ENCODE results near the gene FGF18. TPM values are rescaled to one million over a fixed set of nuclear protein-coding genes. Genes with fewer than 3 reads are reported as not detected.
"Not testable (repeated sequence)": the region's sequence is repeated elsewhere in the genome, so short reads cannot be mapped to it uniquely, and the experiment has no call there.

FGF18 gene
- total RNA-seq, 2 experiments from 2014 or later = 0.31 to 0.33 TPM

- peaks cover 57% of the 10 kb centered on the region for H3K4me1 Mint-ChIP-seq (ENCODE audit: low read depth)
- Histone ChIP-seq H3K9me3 (ENCODE audit: control insufficient read depth in 1 of 2, insufficient read depth in 1 of 2, low read length in 2 of 2) (no peaks in the 10 kb centered on the region), H3K36me3 (ENCODE audit: insufficient read depth, low read length) (peaks cover 95% of the 10 kb centered on the region), H3K27ac (ENCODE audit: low read depth in 1 of 2, low read length in 2 of 2) (no peak overlapping the region), H3K4me1 (ENCODE audit: insufficient read depth, low read length) (peaks cover 22% of the 10 kb centered on the region), H3K4me3 (ENCODE audit: low read length) (no peak overlapping the region), H3K27me3 (ENCODE audit: control insufficient read depth in 1 of 2, insufficient read depth in 2 of 2, low read length in 2 of 2) (no peaks in the 10 kb centered on the region)
- H3K4me3 Mint-ChIP-seq = no peak overlapping the region
- CTCF ChIA-PET = no interaction called here
- no peaks in the 10 kb centered on the region for H3K27me3 Mint-ChIP-seq
- intact Hi-C loops (cut with DNase I, micrococcal nuclease) = no loop called here
- H3K36me3 Mint-ChIP-seq (ENCODE audit: low read depth) = peaks cover 97% of the 10 kb centered on the region
- H3K9me3 Mint-ChIP-seq = no peaks in the 10 kb centered on the region
- DNase-seq = no peak
- no peak overlapping the region for H3K27ac Mint-ChIP-seq
- POLR2A ChIA-PET = no interaction called here
- TF ChIP-seq CTCF (IDR thresholded peaks at IDR 0.05) = no peak
- no peak for ATAC-seq (ENCODE audit: poor library complexity)
These were observed 22.3 kb upstream of the FGF18 start for GRCh38 chr5:171397190-171397589.

GRCh38 chr5:171397599-171397998, 21.8 kb upstream of the FGF18 start:
- Mint-ChIP-seq H3K9me3 (no peaks in the 10 kb centered on the region), H3K27me3 (no peaks in the 10 kb centered on the region), H3K4me1 (ENCODE audit: low read depth) (peaks cover 53% of the 10 kb centered on the region), H3K27ac (peak overlapping the region; percentile 30), H3K36me3 (ENCODE audit: low read depth) (peaks cover 95% of the 10 kb centered on the region), H3K4me3 (no peak overlapping the region)
- intact Hi-C loops (cut with DNase I, micrococcal nuclease) = no loop called here
- H3K4me1 ChIP-seq (ENCODE audit: insufficient read depth, low read length) = peaks cover 20% of the 10 kb centered on the region
- ChIA-PET CTCF (no interaction called here), POLR2A (no interaction called here)
- no peaks in the 10 kb centered on the region for H3K27me3 ChIP-seq (ENCODE audit: control insufficient read depth in 1 of 2, insufficient read depth in 2 of 2, low read length in 2 of 2)
- H3K4me3 ChIP-seq (ENCODE audit: low read length) = no peak overlapping the region
- no peak overlapping the region for H3K27ac ChIP-seq (ENCODE audit: low read depth in 1 of 2, low read length in 2 of 2)
- peaks cover 92% of the 10 kb centered on the region for H3K36me3 ChIP-seq (ENCODE audit: insufficient read depth, low read length)
- no peaks in the 10 kb centered on the region for H3K9me3 ChIP-seq (ENCODE audit: control insufficient read depth in 1 of 2, insufficient read depth in 1 of 2, low read length in 2 of 2)
- DNase-seq (no peak), ATAC-seq (ENCODE audit: poor library complexity) (no peak)
- TF ChIP-seq CTCF (IDR thresholded peaks at IDR 0.05) = no peak

DNA sequence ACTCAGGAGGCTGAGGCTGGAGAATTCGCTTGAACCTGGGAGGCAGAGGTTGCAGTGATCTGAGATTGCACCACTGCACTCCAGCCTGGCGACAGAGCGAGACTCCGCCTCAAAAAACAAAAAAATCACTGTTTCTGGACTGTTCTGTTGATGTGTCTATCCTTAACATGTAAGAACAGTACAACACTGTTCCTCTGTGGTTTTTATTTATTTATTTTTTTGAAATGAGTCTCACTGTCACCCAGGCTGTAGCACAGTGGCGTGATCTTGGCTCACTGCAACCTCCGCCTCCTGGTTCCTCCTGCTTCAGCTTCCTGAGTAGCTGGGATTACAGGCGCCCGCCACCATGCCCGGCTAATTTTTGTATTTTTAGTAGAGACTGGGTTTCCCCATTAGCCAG, 20.8 kb upstream of the FGF18 start:
- H3K27me3 Mint-ChIP-seq; ATAC-seq (ENCODE audit: poor library complexity); H3K27ac ChIP-seq (ENCODE audit: low read depth in 1 of 2, low read length in 2 of 2); H3K9me3 Mint-ChIP-seq; H3K4me3 ChIP-seq (ENCODE audit: low read length); H3K27me3 ChIP-seq (ENCODE audit: control insufficient read depth in 1 of 2, insufficient read depth in 2 of 2, low read length in 2 of 2); DNase-seq; H3K4me3 Mint-ChIP-seq; H3K27ac Mint-ChIP-seq; H3K9me3 ChIP-seq (ENCODE audit: control insufficient read depth in 1 of 2, insufficient read depth in 1 of 2, low read length in 2 of 2); intact Hi-C loops (cut with DNase I, micrococcal nuclease); CTCF ChIA-PET: not testable (repeated sequence)
- Histone ChIP-seq H3K4me1 (ENCODE audit: insufficient read depth, low read length) (peaks cover 20% of the 10 kb centered on the region), H3K36me3 (ENCODE audit: insufficient read depth, low read length) (peaks cover 82% of the 10 kb centered on the region)
- Mint-ChIP-seq H3K4me1 (ENCODE audit: low read depth) (peaks cover 43% of the 10 kb centered on the region), H3K36me3 (ENCODE audit: low read depth) (peaks cover 87% of the 10 kb centered on the region)
- POLR2A ChIA-PET = interaction anchor here (0.7 to 1.7 kb wide), 2 partner anchors 12 to 1666 kb away, joined by 3 to 8 read pairs; no protein-coding TSS in a partner anchor

GRCh38 chr5:171400169-171400568, 19.3 kb upstream of the FGF18 start:
- H3K36me3 Mint-ChIP-seq (ENCODE audit: low read depth) = peaks cover 80% of the 10 kb centered on the region

More at GRCh38 chr5:171400169-171400568, 19.3 kb upstream of the FGF18 start:
- TF ChIP-seq CTCF (IDR thresholded peaks at IDR 0.05) = no peak
- Histone ChIP-seq H3K4me1 (ENCODE audit: insufficient read depth, low read length) (peaks cover 9% of the 10 kb centered on the region), H3K36me3 (ENCODE audit: insufficient read depth, low read length) (peaks cover 72% of the 10 kb centered on the region), H3K27me3 (ENCODE audit: control insufficient read depth in 1 of 2, insufficient read depth in 2 of 2, low read length in 2 of 2) (no peaks in the 10 kb centered on the region), H3K4me3 (ENCODE audit: low read length) (no peak overlapping the region), H3K9me3 (ENCODE audit: control insufficient read depth in 1 of 2, insufficient read depth in 1 of 2, low read length in 2 of 2) (no peaks in the 10 kb centered on the region), H3K27ac (ENCODE audit: low read depth in 1 of 2, low read length in 2 of 2) (no peak overlapping the region)
- intact Hi-C loops (cut with DNase I, micrococcal nuclease) = no loop called here
- H3K27ac Mint-ChIP-seq = no peak overlapping the region
- CTCF ChIA-PET = no interaction called here
- POLR2A ChIA-PET = interaction anchor here (1.2 kb wide), 1 partner anchor 11 kb away, joined by 5 read pairs; no protein-coding TSS in a partner anchor
- H3K9me3 Mint-ChIP-seq = no peaks in the 10 kb centered on the region
- no peak for DNase-seq
- H3K27me3 Mint-ChIP-seq = no peaks in the 10 kb centered on the region
- ATAC-seq (ENCODE audit: poor library complexity) = no peak
- peaks cover 42% of the 10 kb centered on the region for H3K4me1 Mint-ChIP-seq (ENCODE audit: low read depth)
- H3K4me3 Mint-ChIP-seq = no peak overlapping the region
